Stimulated activated CD4-positive, alpha-beta T cell treated with anti-CD3 and anti-CD28 coated beads, Interleukin-2, amount 100 ng/mL, for 4 hours (primary cell): ENCODE data around the gene ANAPC4.
"Not testable (repeated sequence)": the region's sequence is repeated elsewhere in the genome, so short reads cannot be mapped to it uniquely, and the experiment has no call there.

Experiments
- DNase-seq: peaks from one replicate; pipeline ENCODE4 v3.0.0-alpha.2; 2020; ENCODE audit warnings: low read depth

The ANAPC4 gene

GRCh38 chr4:25376754-25377571, at the start of gene ANAPC4:
TSS of gene ANAPC4 (plus strand) at chr4:25377263. CDS start at chr4:25377428, 165 bp downstream.
- peak; percentile 99 for DNase-seq

- not testable (repeated sequence) for DNase-seq
These were observed 48.6 kb upstream of the ANAPC4 start for GRCh38 chr4:25328463-25328862.

GRCh38 chr4:25330335-25330734, 46.7 kb upstream of the ANAPC4 start:
- DNase-seq, result no peak

- DNase-seq, result no peak
These were observed 45.9 kb upstream of the ANAPC4 start for GRCh38 chr4:25330905-25331808.

GRCh38 chr4:25343671-25344070, 33.4 kb upstream of the ANAPC4 start:
- DNase-seq, result no peak

DNA sequence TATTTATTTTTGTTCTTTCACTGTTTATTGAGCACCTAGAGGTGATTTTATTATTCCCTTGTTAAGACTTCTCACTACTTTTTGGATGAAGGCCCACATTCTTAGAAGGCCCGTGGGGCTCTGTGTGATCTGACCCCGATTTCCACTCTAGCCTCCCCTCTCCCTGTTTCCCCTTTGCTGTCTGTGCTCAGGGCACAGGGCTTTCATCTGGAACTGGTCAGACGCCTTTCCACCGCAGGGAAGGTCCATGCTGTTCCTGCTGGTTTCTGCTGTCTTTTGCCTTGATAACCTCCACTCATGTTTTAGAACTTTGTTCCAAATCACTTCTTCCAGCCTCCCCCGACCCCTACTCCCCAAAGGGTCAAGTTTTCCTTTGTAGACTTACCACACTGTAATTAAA, 31.3 kb upstream of the ANAPC4 start:
- no peak for DNase-seq

DNA sequence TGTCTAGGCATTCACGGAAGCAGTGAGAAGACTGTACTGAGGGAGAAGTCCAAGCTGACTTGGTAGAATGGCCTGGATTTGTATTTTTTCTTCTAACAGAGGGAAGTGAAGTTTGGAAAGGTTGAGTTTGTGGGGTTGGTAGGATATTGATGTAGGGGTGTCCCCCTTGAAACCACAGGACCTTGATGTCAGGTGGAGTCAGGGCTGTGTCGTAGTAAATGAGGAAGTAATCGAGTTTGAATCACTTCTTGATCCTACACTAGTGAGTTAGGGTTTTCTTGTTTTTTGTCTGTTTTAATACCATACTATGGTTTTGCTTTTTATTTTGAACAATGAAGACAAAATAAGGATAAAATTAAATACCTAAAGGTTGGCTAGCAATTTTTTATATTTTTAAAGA, 30.1 kb upstream of the ANAPC4 start:
- DNase-seq, result no peak

- DNase-seq, result no peak
These were observed 29.6 kb upstream of the ANAPC4 start for GRCh38 chr4:25347473-25347872.

- DNase-seq, result no peak
These were observed 29.1 kb upstream of the ANAPC4 start for GRCh38 chr4:25347971-25348370.

- DNase-seq, result no peak
These were observed 26.5 kb upstream of the ANAPC4 start for GRCh38 chr4:25350561-25350960.

DNA sequence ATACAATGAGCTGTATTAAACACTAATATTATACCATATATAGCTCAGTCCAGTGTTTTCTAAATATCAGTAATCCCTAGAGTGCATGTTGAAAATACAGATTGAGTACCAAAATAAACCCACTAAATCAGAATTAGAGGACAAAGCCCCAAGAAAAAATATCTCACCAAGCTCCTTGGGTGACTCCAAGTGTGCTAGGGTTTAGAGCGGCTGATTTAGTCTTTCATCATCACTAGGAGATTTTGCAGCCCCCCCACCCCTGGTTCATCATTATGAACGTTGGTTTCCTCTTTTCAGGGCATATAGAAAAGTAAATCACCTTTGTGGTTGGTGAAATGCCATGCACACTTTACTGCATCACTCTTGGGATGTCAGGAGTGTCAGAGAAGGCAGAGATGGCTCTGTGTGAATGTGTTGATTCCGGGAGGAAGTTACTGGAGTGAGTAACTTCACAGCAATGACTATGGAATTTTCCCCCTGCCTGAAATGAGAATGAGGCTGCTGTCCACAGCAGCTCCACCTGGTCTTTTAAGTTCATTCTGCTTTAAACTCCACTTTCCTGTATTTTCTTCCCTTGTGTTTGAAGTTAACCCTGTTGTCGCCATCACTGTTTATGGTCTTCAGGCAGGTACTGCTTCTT, 25.2 kb upstream of the ANAPC4 start:
- no peak for DNase-seq

GRCh38 chr4:25356068-25356467, 21.0 kb upstream of the ANAPC4 start:
- DNase-seq, result no peak

DNA sequence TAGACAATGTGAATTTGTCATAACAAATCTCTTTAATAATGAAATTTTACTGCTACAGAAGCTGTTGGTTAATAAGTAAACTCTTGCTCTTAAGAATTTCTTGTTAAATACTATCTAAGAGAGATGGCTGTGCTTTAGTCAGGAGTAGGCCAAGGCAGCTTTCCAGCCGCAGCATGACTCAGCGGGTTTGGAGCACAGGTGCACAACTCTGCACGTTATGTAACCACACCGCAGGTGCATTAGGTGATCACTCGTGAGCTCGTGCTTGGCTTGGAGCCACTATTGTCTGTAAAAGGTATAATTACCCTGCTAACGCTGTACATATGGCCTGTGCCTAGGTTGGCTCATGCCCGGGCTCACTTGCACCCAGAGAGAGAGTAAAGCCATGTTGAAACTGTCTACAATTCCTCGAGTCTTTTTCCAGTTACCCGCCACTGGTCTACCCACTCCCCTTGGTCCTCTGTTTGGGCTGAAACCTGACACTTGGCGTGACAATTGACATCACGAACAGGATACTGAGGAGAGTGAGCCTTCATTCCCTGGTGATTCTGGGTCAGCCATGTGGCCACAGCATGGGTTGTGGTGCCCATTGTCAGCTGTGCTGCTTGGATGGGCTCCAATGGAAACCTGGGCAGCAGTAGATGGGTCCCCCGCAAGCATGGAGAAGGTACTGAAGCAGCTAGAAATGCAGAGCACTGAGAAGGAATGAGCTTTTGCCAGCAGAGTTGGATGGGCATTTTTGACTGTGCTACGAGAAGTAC, 18.4 kb upstream of the ANAPC4 start:
- no peak for DNase-seq

GRCh38 chr4:25361253-25361652, 15.8 kb upstream of the ANAPC4 start:
- DNase-seq, result no peak

DNA sequence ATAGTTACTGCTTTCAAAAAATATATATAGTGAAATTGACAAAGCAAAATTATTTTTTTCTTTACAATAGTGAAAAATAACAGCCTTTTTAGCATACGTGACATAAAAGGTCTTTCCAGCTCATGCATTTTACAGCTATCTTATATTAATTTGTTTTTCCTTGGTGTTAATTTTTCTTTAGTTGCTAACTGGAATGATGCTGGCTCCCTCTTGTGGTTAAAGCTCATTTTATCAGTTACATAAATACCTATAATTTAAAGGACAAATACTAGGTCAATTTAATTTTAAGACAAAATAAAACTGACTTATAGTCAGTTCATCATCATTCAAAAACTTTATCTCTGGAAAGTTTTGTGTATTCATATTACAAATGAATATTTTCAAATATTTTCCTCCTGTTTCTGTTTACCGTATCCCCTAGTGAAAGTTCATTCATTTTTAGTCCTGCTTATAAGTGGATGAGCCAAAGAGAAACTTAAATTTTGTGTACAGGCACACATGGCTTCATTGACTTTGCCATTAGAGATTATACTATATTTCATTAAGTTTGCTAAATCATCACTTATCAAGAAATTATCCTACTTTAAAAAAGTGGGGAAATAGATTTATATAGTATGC, 9.9 kb upstream of the ANAPC4 start:
- DNase-seq, result no peak

- DNase-seq, result no peak
These were observed 9.2 kb upstream of the ANAPC4 start for GRCh38 chr4:25367877-25368276.

- no peak for DNase-seq
These were observed 8.7 kb upstream of the ANAPC4 start for GRCh38 chr4:25368315-25368714.

GRCh38 chr4:25370242-25370641, 6.8 kb upstream of the ANAPC4 start:
- no peak for DNase-seq

- DNase-seq, result not testable (repeated sequence)
These were observed 4.5 kb upstream of the ANAPC4 start for GRCh38 chr4:25372549-25372948.

- no peak for DNase-seq
These were observed 741 bp downstream of the ANAPC4 start for GRCh38 chr4:25377572-25378436.

DNA sequence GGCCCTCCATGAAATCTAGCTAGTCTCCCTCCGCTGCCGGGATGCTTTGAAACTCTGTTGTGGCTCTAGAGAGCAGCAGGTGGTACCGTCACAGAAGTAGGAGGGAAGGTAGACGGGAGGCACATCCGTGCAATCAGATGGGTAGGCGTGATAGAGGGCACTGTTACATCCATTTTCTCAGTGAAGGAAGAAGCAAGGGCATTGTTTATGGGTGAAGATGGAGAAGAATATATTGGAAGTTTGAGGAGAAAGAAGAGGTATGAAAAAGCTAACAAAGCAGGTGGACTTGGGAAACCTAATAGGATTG, 1.3 kb downstream of the ANAPC4 start:
- DNase-seq, result no peak
